Subcutaneous adipose tissue (tissue), 4 donors: Measurements from ENCODE around the gene LVRN. TPM values are rescaled to one million over a fixed set of nuclear protein-coding genes. Genes with fewer than 3 reads are reported as not detected.

Experiments
- CTCF ChIP-seq: fragments of 450-650 bp; IDR thresholded peaks from one replicate; pipeline ENCODE4 v1.5.1; 2016; ENCODE audit warnings: low read depth, mild to moderate bottlenecking, control low read depth, antibody characterized with exemption, moderate library complexity
- total RNA-seq, 4 donors: library from RNA; depleted of rRNA; stranded (reverse); fragments of >200 nt; gene quantifications; one replicate each; pipeline ENCODE4 v1.1.0, GENCODE V29; 2016

LVRN gene
- total RNA-seq, 4 donors from 2014 or later: 37.2 to 135 (median 96.4) TPM

- no peak for TF ChIP-seq CTCF
Observed at GRCh38 chr5:115949096-115949495, 13.2 kb upstream of the LVRN start.

GRCh38 chr5:115952588-115952987 is 9.7 kb upstream of the LVRN start:
- no peak for TF ChIP-seq CTCF

- TF ChIP-seq CTCF: no peak
Observed at GRCh38 chr5:115954144-115954543, 8.1 kb upstream of the LVRN start.

GRCh38 chr5:115956957-115957356 is 5.3 kb upstream of the LVRN start:
- no peak for TF ChIP-seq CTCF

GRCh38 chr5:115961381-115962238 is 665 bp upstream of the LVRN start:
- no peak for TF ChIP-seq CTCF

GRCh38 chr5:115962565-115963402 is 509 bp downstream of the LVRN start:
- TF ChIP-seq CTCF: no peak

GRCh38 chr5:115963566-115963965 is 1.3 kb downstream of the LVRN start:
- TF ChIP-seq CTCF: no peak
